Right lobe of liver (tissue), 4 donors: ENCODE measurements around the gene GNB2.

Experiments
- POLR2A ChIP-seq: fragments of 450-650 bp; IDR thresholded peaks from one replicate; pipeline ENCODE4 v1.6.1; 2017; ENCODE audit warnings: antibody characterized with exemption, mild to moderate bottlenecking
- TF ChIP-seq, protein P1 (sequence below), 4 donors: fragments of 200-600 bp in 3 of 4; fragments of 450-650 bp in 1 of 4; IDR thresholded peaks; one replicate each; pipeline versions ENCODE4 v1.5.1 to v1.8.0; 2016 to 2022; ENCODE audit warnings: antibody characterized with exemption in 4 of 4, mild to moderate bottlenecking in 2 of 4
- donor health status: DM: no; HTN: no; CAD: no.
- donor health status: DM: no; HTN: no; CAD: no.
- donor health status: DM: no; HTN: yes; CAD: no.

DNA sequence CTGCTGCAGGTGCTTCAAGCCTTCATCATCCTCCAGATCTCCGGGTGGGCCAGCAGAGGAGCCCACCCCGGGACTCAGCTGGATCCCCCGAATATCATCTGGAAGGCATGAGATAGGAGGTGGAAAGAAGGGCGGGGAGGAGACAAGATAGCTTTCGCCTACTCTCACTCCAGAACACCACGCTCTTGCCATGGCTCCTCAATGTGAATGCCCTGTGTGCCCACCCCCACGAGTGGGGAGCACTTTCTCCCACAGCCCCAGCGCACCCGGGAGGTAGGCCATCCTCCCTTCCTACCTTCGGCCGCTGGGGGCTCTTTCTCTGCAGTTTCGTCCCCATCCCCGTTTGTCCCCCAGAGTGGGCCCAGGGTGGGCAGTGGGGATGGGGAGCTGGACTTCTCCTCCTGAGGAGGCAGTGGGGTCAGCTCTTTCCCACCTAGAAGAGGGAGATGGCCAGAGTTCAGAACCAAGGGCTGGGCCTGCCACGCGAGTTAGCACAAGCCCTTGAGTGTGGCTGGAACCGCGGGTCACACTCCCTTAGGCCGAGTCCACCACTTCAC lies 11.6 kb downstream of the GNB2 start:
- TF ChIP-seq, protein P1, sequence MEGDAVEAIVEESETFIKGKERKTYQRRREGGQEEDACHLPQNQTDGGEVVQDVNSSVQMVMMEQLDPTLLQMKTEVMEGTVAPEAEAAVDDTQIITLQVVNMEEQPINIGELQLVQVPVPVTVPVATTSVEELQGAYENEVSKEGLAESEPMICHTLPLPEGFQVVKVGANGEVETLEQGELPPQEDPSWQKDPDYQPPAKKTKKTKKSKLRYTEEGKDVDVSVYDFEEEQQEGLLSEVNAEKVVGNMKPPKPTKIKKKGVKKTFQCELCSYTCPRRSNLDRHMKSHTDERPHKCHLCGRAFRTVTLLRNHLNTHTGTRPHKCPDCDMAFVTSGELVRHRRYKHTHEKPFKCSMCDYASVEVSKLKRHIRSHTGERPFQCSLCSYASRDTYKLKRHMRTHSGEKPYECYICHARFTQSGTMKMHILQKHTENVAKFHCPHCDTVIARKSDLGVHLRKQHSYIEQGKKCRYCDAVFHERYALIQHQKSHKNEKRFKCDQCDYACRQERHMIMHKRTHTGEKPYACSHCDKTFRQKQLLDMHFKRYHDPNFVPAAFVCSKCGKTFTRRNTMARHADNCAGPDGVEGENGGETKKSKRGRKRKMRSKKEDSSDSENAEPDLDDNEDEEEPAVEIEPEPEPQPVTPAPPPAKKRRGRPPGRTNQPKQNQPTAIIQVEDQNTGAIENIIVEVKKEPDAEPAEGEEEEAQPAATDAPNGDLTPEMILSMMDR (IDR thresholded peaks at IDR 0.05), result no peak
- no peak for TF ChIP-seq POLR2A
